BLaER1 treated with 17β-estradiol and CSF1 and Interleukin-3, amounts not matched to agents 10 nM and 100 nM (cell line): ENCODE measurements around the gene SNX20.
A peak's percentile ranks its signal among the peaks of the same experiment; 100 is the strongest.

Experiments
- H3K27ac ChIP-seq, 11 experiments: shearing (Covaris generic); formaldehyde crosslinking; 2 replicates each; pipeline ENCODE4 v1.8.1; 2022
- H3K27me3 ChIP-seq, 11 experiments: shearing (Covaris generic); formaldehyde crosslinking; 2 replicates each; pipeline ENCODE4 v1.8.1; 2022
- H3K36me3 ChIP-seq, 11 experiments: shearing (Covaris generic); formaldehyde crosslinking; 2 replicates each; pipeline ENCODE4 v1.8.1; 2022
- H3K4me1 ChIP-seq, 10 experiments: shearing (Covaris generic); formaldehyde crosslinking; 2 replicates each; pipeline ENCODE4 v1.8.1; 2022
- H3K4me2 ChIP-seq, 11 experiments: shearing (Covaris generic); formaldehyde crosslinking; 2 replicates each; pipeline ENCODE4 v1.8.1; 2022
- H3K4me3 ChIP-seq, 10 experiments: shearing (Covaris generic); formaldehyde crosslinking; 2 replicates each; pipeline ENCODE4 v1.8.1; 2022
- H3K9ac ChIP-seq, 11 experiments: shearing (Covaris generic); formaldehyde crosslinking; 2 replicates each; pipeline ENCODE4 v1.8.1; 2022
- H3K9me3 ChIP-seq, 11 experiments: shearing (Covaris generic); formaldehyde crosslinking; replicated peaks in 1 of 11; 2 replicates each; pipeline ENCODE4 v1.8.1; 2022
- H4K20me1 ChIP-seq, 11 experiments: shearing (Covaris generic); formaldehyde crosslinking; 2 replicates each; pipeline ENCODE4 v1.8.1; 2022
- Cebpa-rat ChIP-seq, 11 experiments: shearing (Covaris generic); IDR thresholded peaks; 2 replicates each; pipeline ENCODE4 v1.8.1; 2022

The SNX20 gene

GRCh38 chr16:50666658-50667496, 14.2 kb downstream of the SNX20 start:
- Histone ChIP-seq H4K20me1 (0 out of 22 replicates have a peak, but pooled peaks cover 0 to 8% (median 0%) of the 10 kb centered on the region in 11 experiments), H3K27me3 (no peaks in the 10 kb centered on the region), H3K4me3 (peak overlapping the region in 4 of 10 experiments; percentile 8 to 29 (median 26); a peak in 3 of 20 replicates), H3K36me3 (peaks cover 4 to 24% (median 9%) of the 10 kb centered on the region in 11 experiments), H3K4me2 (peak overlapping the region; percentile 40 to 87 (median 71); a peak in 21 of 22 replicates), H3K9me3 (peaks cover 4 to 9% (median 9%) of the 10 kb centered on the region in 11 experiments), H3K4me1 (peaks cover 40 to 60% (median 47%) of the 10 kb centered on the region in 10 experiments), H3K9ac (peak overlapping the region in 6 of 11 experiments; percentile 1 to 51 (median 14); a peak in 5 of 22 replicates), H3K27ac (peak overlapping the region in 9 of 11 experiments; percentile 5 to 55 (median 32); a peak in 12 of 22 replicates)
- no peak for TF ChIP-seq Cebpa-rat (IDR thresholded peaks at IDR 0.05)

- H3K4me2 ChIP-seq, result peak overlapping the region; percentile 79 to 95 (median 88)
- H3K4me1 ChIP-seq, result peaks cover 40 to 58% (median 47%) of the 10 kb centered on the region in 10 experiments
- no peaks in the 10 kb centered on the region for H3K27me3 ChIP-seq
- peak overlapping the region; percentile 61 to 77 (median 71) for H3K9ac ChIP-seq
- H4K20me1 ChIP-seq, result 0 out of 22 replicates have a peak, but pooled peaks cover 0 to 8% (median 0%) of the 10 kb centered on the region in 11 experiments
- TF ChIP-seq Cebpa-rat (IDR thresholded peaks at IDR 0.05), result no peak
- peaks cover 0 to 10% (median 0%) of the 10 kb centered on the region in 11 experiments; a peak in 4 of 22 replicates for H3K36me3 ChIP-seq
- no peaks in the 10 kb centered on the region for H3K9me3 ChIP-seq
- peak overlapping the region; percentile 42 to 66 (median 52); a peak in 19 of 20 replicates for H3K4me3 ChIP-seq
- H3K27ac ChIP-seq, result peak overlapping the region; percentile 44 to 84 (median 65); a peak in 19 of 22 replicates
Measured at GRCh38 chr16:50665128-50665878, 15.8 kb downstream of the SNX20 start.

GRCh38 chr16:50664270-50664669, 16.8 kb downstream of the SNX20 start:
- Histone ChIP-seq H4K20me1 (0 out of 22 replicates have a peak, but pooled peaks cover 0 to 8% (median 0%) of the 10 kb centered on the region in 11 experiments), H3K9ac (no peak overlapping the region; a peak in 1 of 22 replicates), H3K36me3 (0 out of 22 replicates have a peak, but pooled peaks cover 0 to under 1% (median 0%) of the 10 kb centered on the region in 11 experiments), H3K27ac (peak overlapping the region in 4 of 11 experiments; percentile 67 to 84 (median 72); a peak in 5 of 22 replicates), H3K4me1 (peaks cover 34 to 47% (median 37%) of the 10 kb centered on the region in 10 experiments), H3K4me2 (peak overlapping the region in 10 of 11 experiments; percentile 81 to 95 (median 88); a peak in 13 of 22 replicates), H3K4me3 (no peak overlapping the region), H3K9me3 (no peaks in the 10 kb centered on the region), H3K27me3 (no peaks in the 10 kb centered on the region)
- TF ChIP-seq Cebpa-rat (IDR thresholded peaks at IDR 0.05), result no peak

GRCh38 chr16:50662306-50662940, 18.7 kb downstream of the SNX20 start:
- H3K9ac ChIP-seq, result no peak overlapping the region
- H3K4me2 ChIP-seq, result no peak overlapping the region
- H4K20me1 ChIP-seq, result no peaks in the 10 kb centered on the region
- no peaks in the 10 kb centered on the region for H3K9me3 ChIP-seq
- no peaks in the 10 kb centered on the region for H3K36me3 ChIP-seq
- peaks cover 17 to 35% (median 27%) of the 10 kb centered on the region in 10 experiments for H3K4me1 ChIP-seq
- no peak overlapping the region for H3K4me3 ChIP-seq
- TF ChIP-seq Cebpa-rat (IDR thresholded peaks at IDR 0.05), result no peak
- no peak overlapping the region for H3K27ac ChIP-seq
- no peaks in the 10 kb centered on the region for H3K27me3 ChIP-seq

GRCh38 chr16:50659806-50660205, 21.3 kb downstream of the SNX20 start:
- no peak overlapping the region for H3K4me3 ChIP-seq
- no peaks in the 10 kb centered on the region for H4K20me1 ChIP-seq
- H3K9me3 ChIP-seq, result no peaks in the 10 kb centered on the region
- no peak for TF ChIP-seq Cebpa-rat (IDR thresholded peaks at IDR 0.05)
- H3K9ac ChIP-seq, result no peak overlapping the region
- no peaks in the 10 kb centered on the region for H3K27me3 ChIP-seq
- H3K4me2 ChIP-seq, result no peak overlapping the region
- H3K27ac ChIP-seq, result no peak overlapping the region
- no peaks in the 10 kb centered on the region for H3K36me3 ChIP-seq
- peaks cover 7 to 22% (median 16%) of the 10 kb centered on the region in 10 experiments for H3K4me1 ChIP-seq

GRCh38 chr16:50657241-50657640, 23.9 kb downstream of the SNX20 start:
- Histone ChIP-seq H3K27ac (no peak overlapping the region), H3K4me1 (peaks cover 5 to 17% (median 11%) of the 10 kb centered on the region in 10 experiments; a peak in 17 of 20 replicates), H3K36me3 (no peaks in the 10 kb centered on the region), H3K9ac (no peak overlapping the region), H3K27me3 (no peaks in the 10 kb centered on the region), H4K20me1 (no peaks in the 10 kb centered on the region), H3K4me2 (peak overlapping the region in 10 of 11 experiments; percentile 11 to 58 (median 37); a peak in 16 of 22 replicates), H3K9me3 (peaks cover 0 to 1% (median 0%) of the 10 kb centered on the region in 11 experiments; a peak in 2 of 22 replicates), H3K4me3 (no peak overlapping the region)
- TF ChIP-seq Cebpa-rat (IDR thresholded peaks at IDR 0.05), result no peak

- peaks cover 0 to 8% (median 5%) of the 10 kb centered on the region in 11 experiments; a peak in 5 of 22 replicates for H3K9me3 ChIP-seq
- H3K27me3 ChIP-seq, result no peaks in the 10 kb centered on the region
- no peaks in the 10 kb centered on the region for H3K36me3 ChIP-seq
- H4K20me1 ChIP-seq, result no peaks in the 10 kb centered on the region
- no peak for TF ChIP-seq Cebpa-rat (IDR thresholded peaks at IDR 0.05)
- no peak overlapping the region for H3K27ac ChIP-seq
- no peak overlapping the region for H3K4me3 ChIP-seq
- H3K4me2 ChIP-seq, result no peak overlapping the region
- H3K4me1 ChIP-seq, result peaks cover 5 to 17% (median 11%) of the 10 kb centered on the region in 10 experiments; a peak in 17 of 20 replicates
- no peak overlapping the region for H3K9ac ChIP-seq
Measured at GRCh38 chr16:50655558-50656055, 25.5 kb downstream of the SNX20 start.
